ENCODE data around the gene SMAD3. TPM values are rescaled to one million over a fixed set of nuclear protein-coding genes. Genes with fewer than 3 reads are reported as not detected.

Gene SMAD3
- total and polyA plus RNA-seq, 10 of the 15 experiments (the other 5 are each of a cell fraction or from before 2014, with no cell fraction given), result 5.6 to 43.2 (median 16.0) TPM

- intact Hi-C loops (cut with micrococcal nuclease; ENCODE audit: unreplicated experiment) (no loop called here), in situ Hi-C loops (cut with MboI) (no loop called here)
- Histone ChIP-seq H3K79me2 (ENCODE audit: control insufficient read depth, insufficient read depth, low read length) (peaks cover 57% of the 10 kb centered on the region), H3K4me2 (ENCODE audit: control insufficient read depth, insufficient read depth) (no peak overlapping the region), H2AFZ (ENCODE audit: control insufficient read depth, low read depth, low read length) (no peak overlapping the region), H3K9ac (ENCODE audit: control insufficient read depth, insufficient read depth, low read length) (no peak overlapping the region), H3K27ac (ENCODE audit: control insufficient read depth, insufficient read depth) (no peak overlapping the region), H3K27me3 (replicated peaks in 1 of 2; ENCODE audit: control insufficient read depth in 2 of 2, insufficient read depth in 2 of 2, low read length in 1 of 2) (no peaks in the 10 kb centered on the region), H3K9me3 (replicated peaks; ENCODE audit: control insufficient read depth, insufficient read depth, low read length) (no peaks in the 10 kb centered on the region), H3K4me1 (ENCODE audit: control insufficient read depth, insufficient read depth, low read length) (peaks cover 54% of the 10 kb centered on the region), H3K4me3 (no peak overlapping the region), H4K20me1 (ENCODE audit: control insufficient read depth, insufficient read depth) (peaks cover 11% of the 10 kb centered on the region; the same call in 1 of the 2 replicates), H3K36me3 (ENCODE audit: control insufficient read depth in 2 of 2, insufficient read depth in 2 of 2, low read length in 1 of 2) (peaks cover 2 to 9% of the 10 kb centered on the region in 2 experiments; a peak in 3 of 4 replicates)
- 96% methylated on average over 12 of the region's 12 CpGs for WGBS (ENCODE audit: insufficient coverage, insufficient replicate concordance, low lambda C conversion rate, missing lambda C conversion rate)
- ChIA-PET CTCF (interaction anchor here (1.3 kb wide), 2 partner anchors 14 to 184 kb away, joined by 4 to 6 read pairs; no protein-coding TSS in a partner anchor), SMC1A (ENCODE audit: uncharacterized antibody, unreplicated experiment) (interaction anchor here (0.7 to 14.8 kb wide), 4 partner anchors 10 to 29 kb away, joined by 3 to 179 read pairs (median 3); no protein-coding TSS in a partner anchor), RAD21 (ENCODE audit: unreplicated experiment) (interaction anchor here (1.1 to 1.7 kb wide), 4 partner anchors 9 to 111 kb away, joined by 3 to 5 read pairs (median 4); no protein-coding TSS in a partner anchor), POLR2A (interaction anchor here (0.9 to 2.2 kb wide), 2 partner anchors 9 to 19 kb away, joined by 4 to 11 read pairs; no protein-coding TSS in a partner anchor)
- no peak for ATAC-seq
- no peak for DNase-seq (ENCODE audit: low read depth, low spot score)
- no TSS peak for BruUV-seq (replicated peaks)
- TF ChIP-seq BHLHE40 (IDR thresholded peaks at IDR 0.05; ENCODE audit: borderline replicate concordance in 1 of 2, low read depth in 2 of 2, low read length in 1 of 2), result no peak
- no peak for TF ChIP-seq JUND (IDR thresholded peaks at IDR 0.05; ENCODE audit: low read depth, low read length)
- TF ChIP-seq ZBTB11 (CRISPR knock-in tag; IDR thresholded peaks at IDR 0.05), result no peak
- TF ChIP-seq MYC (IDR thresholded peaks at IDR 0.05; ENCODE audit: insufficient read depth, insufficient read length, insufficient replicate concordance, low read length, severe bottlenecking), result no peak
- TF ChIP-seq PAX5 (IDR thresholded peaks at IDR 0.05; ENCODE audit: borderline replicate concordance, low read depth, low read length), result no peak
- TF ChIP-seq SPI1 (IDR thresholded peaks at IDR 0.05; ENCODE audit: borderline replicate concordance, insufficient read depth, low read depth, low read length), result no peak
- TF ChIP-seq HDAC2 (IDR thresholded peaks at IDR 0.05), result no peak
- TF ChIP-seq, protein P1, sequence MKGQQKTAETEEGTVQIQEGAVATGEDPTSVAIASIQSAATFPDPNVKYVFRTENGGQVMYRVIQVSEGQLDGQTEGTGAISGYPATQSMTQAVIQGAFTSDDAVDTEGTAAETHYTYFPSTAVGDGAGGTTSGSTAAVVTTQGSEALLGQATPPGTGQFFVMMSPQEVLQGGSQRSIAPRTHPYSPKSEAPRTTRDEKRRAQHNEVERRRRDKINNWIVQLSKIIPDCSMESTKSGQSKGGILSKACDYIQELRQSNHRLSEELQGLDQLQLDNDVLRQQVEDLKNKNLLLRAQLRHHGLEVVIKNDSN (IDR thresholded peaks at IDR 0.05; ENCODE audit: borderline replicate concordance, extremely low read length, insufficient read depth, low read depth, low read length), result no peak
- TF ChIP-seq ETV6 (conservative IDR thresholded peaks at IDR 0.05 in 1 of 2, IDR thresholded peaks at IDR 0.05 in 1 of 2; ENCODE audit: borderline replicate concordance in 1 of 2, low read depth in 1 of 2), result no peak
- TF ChIP-seq ZZZ3 (IDR thresholded peaks at IDR 0.05; ENCODE audit: control insufficient read depth, insufficient read length, low read depth), result no peak
- TF ChIP-seq USF2 (IDR thresholded peaks at IDR 0.05; ENCODE audit: borderline replicate concordance, low read depth, low read length), result no peak
- FAIRE-seq, result no peak
Measured at GRCh38 chr15:67130166-67130565, 64.8 kb downstream of the SMAD3 start.
